Activated CD8-positive, alpha-beta memory T cell treated with anti-CD3 and anti-CD28 coated beads for 24 hours (primary cell): Measurements from ENCODE around the gene PHF19.
A peak's percentile ranks its signal among the peaks of the same experiment; 100 is the strongest.

Experiments used
- DNase-seq: peaks from one replicate; pipeline ENCODE4 v3.0.0-alpha.2; 2020

Gene PHF19

DNA sequence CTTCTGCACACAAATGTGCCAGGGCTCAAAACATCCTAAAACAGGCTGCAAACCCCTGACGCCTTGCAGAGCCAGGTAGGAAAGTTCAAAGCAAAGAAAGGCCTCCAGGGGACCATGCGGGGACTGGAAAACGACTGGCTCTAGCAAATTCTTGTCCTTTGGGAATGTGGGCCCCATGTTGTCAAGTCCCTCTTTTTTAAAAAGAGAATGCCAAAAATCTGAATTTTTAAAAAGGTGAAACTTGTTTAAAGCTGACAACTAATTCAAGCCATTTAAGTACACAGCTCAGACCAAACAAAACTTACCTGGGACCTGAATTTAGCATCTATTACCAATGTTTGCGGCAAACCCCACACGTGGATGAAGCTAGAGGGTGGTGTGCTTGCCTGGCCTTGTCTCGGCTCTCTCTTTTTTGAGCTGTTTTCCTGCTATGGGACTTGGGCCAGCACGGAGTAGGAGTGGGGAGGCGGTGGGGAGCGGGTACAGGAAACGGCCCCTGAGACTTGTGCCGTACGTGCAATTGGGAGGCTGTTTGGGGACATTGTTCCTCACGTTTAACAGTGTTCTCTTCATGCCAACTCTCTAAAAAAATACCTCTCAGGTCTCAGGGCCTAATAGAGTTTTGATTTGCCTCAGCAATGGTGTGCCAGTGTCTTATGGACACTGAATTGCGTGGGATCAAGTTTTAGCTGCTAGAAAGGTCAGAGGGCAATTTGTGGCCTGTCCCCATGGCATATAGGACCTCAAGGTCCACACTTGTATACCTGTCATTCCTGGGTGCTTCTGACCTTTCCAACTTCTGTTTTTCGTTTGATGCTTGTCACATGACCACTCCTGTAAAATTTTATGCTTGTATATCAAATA is 15.1 kb upstream of the PHF19 start:
- peak; percentile 73 for DNase-seq

DNA sequence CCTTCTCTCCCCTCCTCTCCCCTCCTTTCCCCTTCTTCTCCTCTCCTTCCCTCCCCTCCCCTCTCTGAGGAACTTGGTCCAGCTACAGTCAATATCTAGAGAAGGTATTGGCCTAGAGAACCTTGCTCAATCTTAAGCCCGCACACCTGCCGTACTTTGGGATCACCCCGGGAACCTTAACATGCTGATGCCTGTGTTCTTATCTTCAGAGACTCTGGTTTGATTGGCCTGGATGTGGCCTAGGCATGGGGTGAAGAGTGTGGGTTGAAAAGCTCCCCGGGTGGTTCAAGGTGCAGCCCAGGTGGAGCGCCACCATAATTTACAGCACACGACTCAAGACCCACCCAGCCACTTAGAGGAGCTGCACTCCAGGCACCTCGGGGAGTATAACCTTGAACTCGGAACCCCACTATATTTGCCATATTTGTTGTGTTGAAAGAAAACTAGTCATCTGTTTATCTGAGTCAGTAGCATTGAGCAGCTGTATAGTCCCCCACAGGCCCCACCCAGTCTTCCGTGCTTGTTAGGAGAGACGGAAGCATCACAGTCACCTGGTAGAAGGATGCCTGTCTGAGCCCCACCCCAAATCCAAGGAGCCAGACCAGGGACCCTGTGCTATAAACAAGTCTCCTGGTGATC is 14.4 kb upstream of the PHF19 start:
- peak; percentile 76 for DNase-seq

- DNase-seq: peak; percentile 79
Observed at GRCh38 chr9:120890320-120891244, 13.6 kb upstream of the PHF19 start.

GRCh38 chr9:120889606-120890271 is 12.8 kb upstream of the PHF19 start:
- no peak for DNase-seq

DNA sequence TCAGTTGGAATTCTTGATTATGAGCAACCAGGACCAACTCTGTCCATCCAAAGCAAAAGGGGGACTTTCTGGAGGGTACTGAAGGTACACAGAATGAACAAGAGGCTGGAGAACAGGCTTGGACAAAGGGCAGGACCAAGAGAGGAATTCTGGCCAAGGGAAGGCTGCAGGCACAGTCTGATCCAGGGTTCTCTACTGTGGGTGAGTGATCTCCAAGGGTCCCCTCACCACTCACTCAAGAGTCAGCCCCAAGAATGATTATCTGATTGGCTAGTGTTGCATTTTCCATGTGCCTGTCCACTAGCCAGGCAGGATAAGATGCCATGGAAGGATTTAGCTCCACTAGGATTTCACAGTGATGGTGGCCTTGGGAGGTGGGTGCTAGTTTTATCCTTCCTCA is 11.6 kb upstream of the PHF19 start:
- DNase-seq: no peak

DNA sequence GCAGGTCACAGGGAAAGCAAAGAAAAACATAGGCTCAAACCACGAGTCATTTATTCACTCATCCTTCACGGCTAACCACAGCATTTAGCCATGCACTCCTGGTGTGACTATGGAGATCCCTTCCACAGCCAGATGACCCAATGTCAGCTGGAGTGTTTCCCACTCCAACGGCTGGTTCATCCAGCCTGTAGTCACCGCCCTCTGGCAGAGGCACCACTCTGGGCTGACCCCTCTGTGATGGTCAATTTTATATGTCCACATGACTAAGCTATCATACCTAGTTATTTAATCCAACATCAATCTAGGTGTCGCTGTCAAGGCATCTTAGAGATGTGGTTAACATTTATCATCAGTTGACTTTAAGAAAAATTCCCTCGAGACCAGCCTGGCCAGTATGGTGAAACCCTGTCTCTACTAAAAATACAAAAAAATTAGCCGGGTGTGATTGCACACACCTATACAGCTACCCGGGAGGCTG is 9.5 kb upstream of the PHF19 start:
- DNase-seq: no peak

DNA sequence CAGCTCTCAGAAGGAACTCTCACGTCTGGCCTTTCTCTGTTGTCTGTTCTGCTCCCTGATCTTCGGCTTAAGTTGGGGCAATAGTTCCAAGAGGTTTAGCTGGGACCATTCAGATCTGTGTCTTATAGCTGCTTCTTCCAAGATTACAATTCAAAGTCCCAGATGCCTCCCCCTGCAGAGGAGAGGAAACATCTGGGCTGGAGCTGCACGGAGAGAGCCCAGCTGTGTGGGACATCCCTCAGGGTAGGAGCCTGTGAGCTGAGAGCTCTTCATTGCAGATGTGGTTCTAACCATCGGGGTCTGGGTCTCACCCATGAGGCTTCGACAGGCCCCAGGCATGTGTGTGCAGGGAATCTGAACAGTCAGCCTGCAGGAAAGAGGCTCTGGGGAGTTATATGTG is 9.0 kb upstream of the PHF19 start:
- DNase-seq: no peak

DNA sequence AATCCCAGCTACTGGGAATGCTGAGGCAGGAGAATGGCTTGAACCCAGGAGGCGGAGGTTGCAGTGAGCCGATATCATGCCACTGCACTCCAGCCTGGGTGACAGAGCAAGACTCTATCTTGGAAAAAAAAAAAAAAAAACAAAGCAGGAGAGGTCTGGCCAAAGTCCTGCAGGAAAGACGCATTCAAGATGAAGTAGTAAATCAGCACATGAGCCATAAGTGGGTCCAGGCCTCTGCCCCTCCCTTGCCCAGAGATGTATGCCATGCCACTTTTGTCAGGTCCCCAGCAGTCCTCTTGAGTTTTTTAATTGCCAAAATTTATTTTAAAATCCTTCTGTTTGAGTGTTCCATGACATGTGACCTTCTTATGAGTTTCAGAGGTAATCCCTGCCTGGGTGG is 8.5 kb upstream of the PHF19 start:
- no peak for DNase-seq

- DNase-seq: no peak
Observed at GRCh38 chr9:120883608-120883996, 6.6 kb upstream of the PHF19 start.

DNA sequence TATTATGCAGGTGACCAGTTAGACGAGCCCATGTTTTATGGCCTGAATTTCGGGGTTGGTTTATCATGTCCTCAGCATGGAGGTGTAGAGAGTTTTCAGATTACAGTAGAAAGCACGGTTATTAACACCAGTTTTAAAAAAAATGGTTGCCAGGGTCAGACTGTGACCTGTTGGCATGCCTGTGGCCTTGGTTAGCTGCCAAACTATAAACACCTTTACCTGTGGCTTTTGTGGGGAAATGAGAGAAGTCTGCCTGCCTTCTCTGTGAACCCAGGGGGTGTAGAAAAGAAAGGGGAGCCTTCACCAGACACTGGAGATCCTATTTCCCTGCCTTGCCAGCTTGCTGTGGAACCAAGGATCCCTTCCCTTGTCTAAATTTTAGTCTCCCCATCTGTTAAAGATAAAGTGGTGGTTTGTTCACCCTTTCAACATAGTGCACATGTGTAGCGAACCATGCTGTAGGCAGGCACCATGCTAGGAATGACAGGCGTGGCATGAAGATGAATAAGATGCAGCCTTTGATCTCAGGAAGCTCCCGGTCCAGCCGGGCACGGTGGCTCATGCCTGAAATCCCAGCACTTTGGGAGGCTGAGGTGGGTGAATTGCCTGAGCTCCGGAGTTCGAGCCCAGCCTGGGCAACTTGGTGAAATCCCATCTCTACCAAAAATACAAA is 6.1 kb upstream of the PHF19 start:
- DNase-seq: no peak

DNA sequence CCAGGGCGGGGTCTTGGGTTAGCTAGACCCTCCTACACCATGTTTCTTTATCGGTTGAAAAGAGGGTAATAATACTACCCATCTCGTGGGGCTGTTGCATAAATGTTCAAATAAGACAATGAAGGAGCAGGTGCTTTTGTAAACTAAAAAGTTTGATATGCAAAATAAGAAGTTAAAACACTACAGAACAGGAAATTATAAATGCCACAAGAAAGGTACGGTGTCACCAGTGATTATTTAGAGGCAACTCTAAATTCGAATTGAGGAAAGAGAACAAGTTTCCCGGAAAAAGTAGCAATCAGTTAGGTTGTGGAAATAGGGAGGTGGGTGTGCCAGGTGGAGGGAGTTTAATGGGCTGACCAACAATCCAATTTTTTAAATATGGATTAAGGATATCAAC is 2.5 kb upstream of the PHF19 start:
- no peak for DNase-seq

DNA sequence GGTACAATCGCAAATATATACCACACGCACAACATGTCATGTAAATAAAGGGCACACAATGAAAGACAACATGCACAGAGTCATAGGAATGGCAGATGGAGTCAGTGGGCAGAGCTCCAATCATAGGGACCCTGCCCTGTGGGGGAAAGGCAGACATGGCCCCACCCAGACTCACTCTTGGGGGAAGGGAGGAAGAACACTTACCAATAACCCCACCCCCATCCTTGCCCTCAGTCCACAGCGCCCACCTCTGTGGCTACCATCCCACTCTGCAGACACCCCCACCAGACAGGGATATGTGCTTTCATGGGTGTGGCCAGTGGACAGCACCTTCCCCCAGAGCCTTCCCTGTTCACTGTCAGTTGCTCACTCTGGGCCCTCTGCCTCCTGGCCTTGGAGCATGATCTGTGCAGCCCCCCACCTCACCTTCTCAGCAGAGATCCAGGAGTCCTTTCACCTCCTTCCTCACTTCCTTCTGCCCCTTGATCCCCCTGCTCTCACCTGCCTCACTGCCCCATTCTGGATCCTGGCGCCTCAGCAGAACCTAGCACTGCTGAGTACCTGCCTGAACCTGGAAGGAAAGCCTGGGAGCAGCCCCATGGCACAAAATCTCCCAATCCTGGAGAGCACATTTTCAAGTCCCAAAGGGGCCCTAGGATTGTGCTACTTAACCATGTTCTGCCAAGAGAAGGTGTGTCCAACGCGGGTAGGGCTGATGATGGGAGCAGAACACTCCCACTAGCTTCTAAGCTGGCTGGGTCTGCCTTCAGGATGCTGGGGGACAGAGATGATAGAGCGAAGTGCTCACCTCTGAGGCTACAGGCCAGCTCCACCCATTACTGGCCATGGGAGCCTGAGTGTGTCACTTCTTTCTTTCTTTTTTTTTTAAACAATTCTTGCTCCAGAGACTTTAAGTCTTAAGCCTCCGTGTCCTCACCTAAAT is 1.5 kb upstream of the PHF19 start:
- no peak for DNase-seq

DNA sequence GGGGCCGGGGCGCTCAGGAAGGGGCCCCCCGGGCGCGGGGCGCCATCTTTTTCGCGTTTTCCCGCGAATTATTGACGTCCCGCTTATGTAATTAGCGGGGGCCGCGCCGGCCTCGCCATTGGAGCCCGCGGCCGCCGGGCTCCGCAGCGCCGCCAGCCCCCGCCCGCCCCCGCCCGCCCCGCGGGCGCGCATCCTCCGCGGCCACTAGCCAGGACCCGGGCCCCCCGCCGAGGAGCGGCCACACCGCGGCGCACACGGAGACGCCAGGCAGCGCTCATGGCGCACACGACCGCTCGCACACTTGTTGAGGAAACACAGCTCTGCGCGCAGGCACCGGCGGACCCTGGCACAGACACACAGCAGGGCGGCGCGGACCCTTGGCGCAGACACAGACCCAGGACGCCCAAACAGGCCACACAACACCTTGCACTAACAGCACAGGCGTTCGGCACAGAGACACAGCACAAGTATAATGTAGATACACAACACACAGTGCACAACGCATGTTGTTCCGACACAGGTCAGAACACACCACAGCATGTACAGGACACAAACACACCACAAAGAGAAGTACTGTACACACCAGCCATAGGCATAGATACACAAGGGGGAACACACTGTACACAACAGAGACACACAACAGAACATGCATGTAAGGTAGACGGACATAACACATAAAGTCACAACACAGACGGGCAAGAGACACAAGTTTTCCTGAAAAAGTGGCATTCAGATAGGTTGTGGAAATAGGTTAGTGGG is 467 bp upstream of the PHF19 start:
- DNase-seq: peak; percentile 86

- DNase-seq: peak; percentile 93
Observed at GRCh38 chr9:120875954-120876841, 790 bp downstream of the PHF19 start.

DNA sequence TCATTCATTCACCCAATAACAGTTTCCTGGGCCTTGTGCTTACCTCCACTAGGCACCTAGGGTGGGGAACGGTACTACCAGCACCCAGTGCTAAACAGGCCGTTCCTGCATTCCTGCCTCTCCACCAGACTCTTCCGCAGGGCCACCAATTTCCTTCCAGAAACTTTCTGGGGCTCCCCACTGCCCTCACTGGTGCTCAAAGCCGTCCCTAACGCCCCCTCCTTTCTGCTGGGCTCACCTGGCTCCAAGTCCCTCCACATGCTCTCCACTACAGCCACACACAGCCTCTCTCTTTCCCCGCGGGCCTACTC is 1.4 kb downstream of the PHF19 start:
- DNase-seq: no peak

DNA sequence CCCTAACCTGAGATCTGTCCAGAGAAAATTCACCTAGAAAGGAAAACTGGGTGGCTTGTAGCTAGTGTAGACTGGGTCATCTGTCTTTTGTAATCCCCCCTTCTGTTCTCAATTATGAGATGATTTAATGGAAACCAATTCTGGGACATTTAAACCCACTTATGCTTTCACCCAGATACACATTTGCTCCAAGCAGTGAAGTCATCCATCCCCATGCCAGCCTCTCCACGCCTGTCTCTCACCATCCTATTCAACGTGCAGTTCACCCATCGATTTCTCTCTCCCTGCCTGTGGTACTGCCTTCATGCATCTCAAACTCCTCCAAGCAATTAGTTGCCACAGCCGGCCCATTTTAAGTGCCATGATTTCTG is 1.8 kb downstream of the PHF19 start:
- no peak for DNase-seq

- DNase-seq: no peak
Observed at GRCh38 chr9:120874226-120875194, 2.5 kb downstream of the PHF19 start.

DNA sequence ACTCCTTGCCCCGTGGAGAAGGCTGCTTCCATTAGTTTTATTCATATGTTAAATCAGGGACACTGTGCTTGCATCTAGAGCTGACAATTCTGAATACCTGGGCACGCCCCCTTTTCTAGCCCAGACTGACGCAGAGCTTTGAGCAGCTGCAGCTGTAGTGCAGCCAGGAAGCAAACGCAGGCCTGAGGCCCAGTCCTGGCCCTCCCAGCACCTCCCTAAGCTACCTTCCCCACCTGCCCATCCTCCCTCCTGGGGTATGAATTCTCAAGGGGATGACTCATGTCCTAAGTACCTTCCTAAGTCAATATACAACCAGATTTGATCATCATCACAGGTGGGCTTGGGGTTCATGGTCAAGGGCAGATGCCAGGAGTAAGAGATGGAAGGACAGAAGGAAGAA is 3.5 kb downstream of the PHF19 start:
- DNase-seq: no peak
